ENCODE measurements around the gene MAML2. TPM values are rescaled to one million over a fixed set of nuclear protein-coding genes. Genes with fewer than 3 reads are reported as not detected.

Gene MAML2
- total and polyA plus RNA-seq, 10 donors = 2.7 to 43.4 (median 27.2) TPM

DNA sequence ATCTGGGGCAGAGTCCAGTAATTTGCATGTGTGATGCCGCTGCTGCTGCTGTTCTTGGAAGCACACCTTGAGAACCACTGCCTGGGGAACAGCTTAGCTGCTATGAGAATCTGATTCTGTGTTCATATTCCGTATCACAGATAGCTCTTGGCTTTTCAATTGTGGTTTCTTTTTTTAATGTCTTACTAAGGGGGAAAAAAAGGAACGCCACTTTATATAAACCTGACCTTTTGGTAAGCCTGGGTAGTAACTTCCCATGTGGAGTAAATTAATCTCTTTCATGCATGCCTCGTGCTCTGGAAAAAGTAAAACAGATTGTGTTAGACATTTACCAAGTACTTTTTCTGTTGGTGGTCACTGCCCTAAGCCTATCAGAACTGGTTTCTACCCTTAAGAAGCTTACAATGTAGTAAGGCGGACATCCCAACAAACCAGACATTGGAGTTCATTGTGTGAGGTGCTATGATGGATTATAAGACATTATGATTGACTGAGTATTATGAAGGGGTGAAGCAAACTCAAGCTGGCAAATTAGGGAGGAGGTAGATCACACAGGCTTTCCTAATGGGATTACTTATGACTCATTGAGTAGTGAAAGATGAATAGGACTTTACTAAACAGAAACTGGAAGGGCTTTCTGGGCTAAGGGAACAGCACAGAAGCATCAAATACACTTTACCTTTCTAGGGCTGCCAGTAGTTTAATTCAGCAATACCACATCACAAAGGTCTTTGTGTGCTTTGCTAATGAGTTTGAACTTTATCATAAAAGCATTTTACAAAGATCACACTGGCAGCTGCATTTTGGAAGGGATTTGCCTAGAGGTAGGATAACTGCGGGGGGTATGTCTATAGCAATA, 64.7 kb downstream of the MAML2 start:
- peaks cover 8 to 74% (median 35%) of the 10 kb centered on the region in 6 donors for H3K4me1 ChIP-seq
- no peak overlapping the region for H3K4me3 ChIP-seq
- peak overlapping the region in 1 of 8 donors; percentile 8 for H3K27ac ChIP-seq
- no peak for DNase-seq
- 78 to 87% (median 82%) methylated on average over 6 of the region's 6 CpGs for WGBS, 5 donors
- intact Hi-C loops (cut with DNase I; ENCODE audit: low total_unique reads) = loop anchor here (10.0 kb wide), 1 partner anchor 57 kb away; no protein-coding TSS in a partner anchor
- no peaks in the 10 kb centered on the region for H3K27me3 ChIP-seq (replicated peaks in 1 of 7)
- TF ChIP-seq POLR2A (IDR thresholded peaks at IDR 0.05) = no peak
- no peak for TF ChIP-seq CTCF (IDR thresholded peaks at IDR 0.05 in 8 of 11, conservative IDR thresholded peaks at IDR 0.05 in 3 of 11)
- TF ChIP-seq POLR2AphosphoS5 (IDR thresholded peaks at IDR 0.05) = no peak
- peaks cover 0 to 7% (median 0%) of the 10 kb centered on the region in 6 donors for H3K36me3 ChIP-seq
- H3K9me3 ChIP-seq = no peaks in the 10 kb centered on the region

- Histone ChIP-seq H3K36me3 (peaks cover 0 to 7% (median 0%) of the 10 kb centered on the region in 6 donors), H3K27me3 (replicated peaks in 1 of 7) (no peaks in the 10 kb centered on the region), H3K9me3 (no peaks in the 10 kb centered on the region), H3K4me1 (peaks cover 6 to 74% (median 35%) of the 10 kb centered on the region in 6 donors), H3K27ac (no peak overlapping the region), H3K4me3 (no peak overlapping the region)
- no peak for DNase-seq
- intact Hi-C loops (cut with DNase I; ENCODE audit: low total_unique reads) = loop anchor here (10.0 kb wide), 1 partner anchor 57 kb away; no protein-coding TSS in a partner anchor
- TF ChIP-seq POLR2AphosphoS5 (IDR thresholded peaks at IDR 0.05) (no peak), POLR2A (IDR thresholded peaks at IDR 0.05) (no peak), CTCF (IDR thresholded peaks at IDR 0.05 in 8 of 11, conservative IDR thresholded peaks at IDR 0.05 in 3 of 11) (no peak)
Observed at GRCh38 chr11:96277696-96278038, 65.3 kb downstream of the MAML2 start.

DNA sequence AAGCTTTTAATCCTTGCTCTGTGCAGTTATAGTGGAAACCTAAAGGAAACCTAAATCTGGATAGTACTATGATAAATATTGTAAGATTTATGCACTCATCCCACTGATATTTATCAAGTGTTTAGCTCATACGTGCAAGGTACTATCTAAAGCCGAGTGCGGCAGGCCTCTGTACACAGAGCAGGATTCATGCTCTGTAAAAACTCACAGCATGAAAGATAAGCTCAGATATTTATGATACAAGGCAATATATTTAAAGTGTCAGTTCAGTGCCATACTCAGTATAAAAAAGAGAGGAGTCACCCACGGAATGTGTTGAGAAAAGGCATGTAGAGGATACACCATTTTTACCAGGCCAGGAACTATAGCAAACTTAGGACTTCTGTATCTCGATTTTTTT, 66.2 kb downstream of the MAML2 start:
- H3K27me3 ChIP-seq (replicated peaks in 1 of 7) = no peaks in the 10 kb centered on the region
- WGBS, 5 donors = 89 to 94% (median 91%) methylated on average over 5 of the region's 5 CpGs
- intact Hi-C loops (cut with DNase I; ENCODE audit: low total_unique reads) = loop anchor here (10.0 kb wide), 1 partner anchor 58 kb away; no protein-coding TSS in a partner anchor
- peaks cover 0 to 8% (median 0%) of the 10 kb centered on the region in 6 donors for H3K36me3 ChIP-seq
- no peak overlapping the region for H3K4me3 ChIP-seq
- TF ChIP-seq POLR2AphosphoS5 (IDR thresholded peaks at IDR 0.05) (no peak), CTCF (IDR thresholded peaks at IDR 0.05 in 8 of 11, conservative IDR thresholded peaks at IDR 0.05 in 3 of 11) (no peak), POLR2A (IDR thresholded peaks at IDR 0.05) (no peak)
- DNase-seq = no peak
- H3K4me1 ChIP-seq = peaks cover 0 to 71% (median 37%) of the 10 kb centered on the region in 6 donors
- H3K9me3 ChIP-seq = no peaks in the 10 kb centered on the region
- H3K27ac ChIP-seq = no peak overlapping the region

All from spleen (tissue), 11 donors.